Activated T-helper 9 cell treated with anti-CD3 and anti-CD28 coated beads, Interleukin-2, amount 50 U/mL, for 16 hours (primary cell): ENCODE results near the gene KBTBD4.
"Not testable (repeated sequence)": the region's sequence is repeated elsewhere in the genome, so short reads cannot be mapped to it uniquely, and the experiment has no call there.

ENCODE experiments used
- DNase-seq: peaks from one replicate; pipeline ENCODE4 v3.0.0-alpha.2; 2020; ENCODE audit warnings: low read depth

KBTBD4 gene

DNA sequence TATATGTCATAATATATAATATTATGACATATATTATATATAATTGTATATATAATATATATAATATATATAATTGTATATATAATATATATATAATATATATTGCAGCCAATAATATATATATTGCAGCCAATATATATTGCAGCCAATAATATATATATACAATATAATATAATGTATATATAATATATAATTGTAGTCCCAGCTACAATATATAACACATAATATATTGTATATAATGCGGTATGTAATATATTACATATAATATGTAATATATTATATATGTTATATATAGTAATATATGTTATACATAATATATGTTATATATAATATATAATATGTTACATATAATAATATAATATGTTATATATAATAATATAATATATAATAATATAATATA, 20.1 kb downstream of the KBTBD4 start:
- DNase-seq, result no peak

DNA sequence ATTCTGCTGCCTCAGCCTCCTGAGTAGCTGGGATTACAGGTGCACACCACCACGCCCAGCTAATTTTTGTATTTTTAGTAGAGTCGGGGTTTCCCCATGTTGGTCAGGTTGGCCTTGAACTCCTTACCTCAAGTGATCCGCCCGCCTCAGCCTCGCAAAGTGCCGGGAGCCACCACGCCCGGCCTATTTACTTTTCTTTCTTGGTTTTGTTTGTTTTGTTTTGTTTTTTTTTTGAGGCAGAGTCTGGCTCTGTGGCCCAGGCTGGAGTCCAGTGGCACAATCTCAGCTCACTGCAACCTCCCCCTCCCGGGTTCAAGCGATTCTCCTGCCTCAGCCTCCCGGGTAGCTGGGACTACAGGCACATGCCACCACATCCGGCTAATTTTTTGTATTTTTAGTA, 21.8 kb downstream of the KBTBD4 start:
- DNase-seq, result not testable (repeated sequence)

DNA sequence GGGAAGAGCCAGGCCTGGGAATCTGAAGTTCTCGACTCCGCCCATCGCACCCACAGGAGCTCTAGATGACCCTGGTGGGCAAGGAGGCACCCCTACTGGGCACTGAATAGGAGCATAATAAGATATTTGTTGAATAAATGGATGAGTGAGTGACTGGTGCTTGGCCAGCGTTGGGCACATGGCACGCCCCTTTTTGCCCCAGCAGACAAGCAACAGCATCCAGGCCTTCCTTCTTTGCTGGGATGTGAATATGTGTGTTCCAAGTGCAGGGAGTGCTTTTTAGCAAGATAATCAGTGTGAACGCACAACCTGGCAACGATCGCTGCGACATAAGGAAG, 25.4 kb downstream of the KBTBD4 start:
- no peak for DNase-seq

DNA sequence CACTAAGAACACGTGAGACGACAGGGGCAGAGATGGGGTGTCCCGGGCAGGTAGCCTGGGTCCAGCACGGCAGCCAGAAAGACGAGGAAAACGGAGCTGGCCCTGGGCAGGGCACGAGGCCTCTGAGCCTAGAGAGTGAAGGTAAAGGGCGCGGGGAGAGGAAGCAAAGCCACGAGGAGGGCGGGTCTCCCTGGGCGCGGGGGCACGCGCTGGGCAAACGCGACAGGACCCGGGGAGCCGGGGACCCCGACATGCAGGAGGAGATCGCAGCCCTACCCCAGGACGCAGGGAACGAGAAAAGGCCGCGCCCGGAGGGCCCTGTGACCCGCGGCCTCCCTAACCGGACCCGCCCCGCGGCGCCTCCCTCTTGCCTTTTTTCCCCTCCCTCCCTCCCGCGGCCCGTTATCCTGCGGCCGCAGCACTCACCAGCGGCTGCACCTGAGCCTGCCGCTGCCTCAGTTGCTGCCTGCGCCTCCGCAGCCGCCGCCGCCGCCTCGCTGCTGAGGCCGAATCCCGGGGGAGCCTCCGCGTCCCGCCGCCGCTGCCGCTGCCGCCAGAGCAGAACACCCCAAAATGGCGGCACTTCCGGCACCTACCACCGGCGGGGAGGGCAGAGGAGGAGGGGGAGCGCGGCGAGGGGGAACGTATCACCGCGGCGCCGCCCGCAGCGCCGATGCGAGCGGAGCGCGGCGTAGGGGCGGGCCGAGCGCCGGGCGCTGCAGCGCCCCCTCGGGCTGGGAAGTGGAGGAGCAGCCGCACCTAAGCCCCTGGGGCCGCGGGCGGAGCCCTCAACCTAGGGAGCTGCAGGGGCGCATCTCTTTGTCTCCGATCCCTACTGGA, 26.0 kb downstream of the KBTBD4 start, which contains the start of gene CELF1:
CELF1 (minus strand) TSS at position 567 of the 840 bp plus-strand sequence. CDS start 53,609 bp downstream, outside the sequence.
- DNase-seq, result peak; percentile 90

DNA sequence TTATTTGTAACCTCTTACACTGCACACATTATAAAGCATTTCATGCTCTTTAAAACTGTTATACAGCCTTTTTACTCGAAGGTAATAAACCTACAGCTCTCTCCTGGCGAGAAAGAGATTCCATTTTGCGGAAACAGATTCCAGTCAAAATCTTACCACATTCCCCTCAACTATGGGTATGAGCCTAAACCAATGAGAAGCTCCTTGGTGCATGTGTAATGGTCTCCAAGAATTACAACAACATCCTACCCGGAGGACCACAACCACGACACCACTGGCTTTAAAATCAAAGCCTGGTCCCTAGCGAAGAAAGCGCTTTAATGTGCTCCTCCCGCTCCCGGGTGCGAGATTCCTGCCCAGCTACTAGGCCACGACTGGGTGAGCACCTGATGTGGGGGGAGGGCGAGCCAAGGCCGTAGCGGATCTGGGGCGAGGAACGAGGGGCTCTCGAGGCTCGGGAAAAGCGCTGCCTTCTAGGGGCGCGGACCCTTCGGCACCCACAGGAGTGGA, 26.7 kb downstream of the KBTBD4 start:
- no peak for DNase-seq

- DNase-seq, result no peak
These were observed 27.7 kb downstream of the KBTBD4 start for GRCh38 chr11:47551086-47551485.

- no peak for DNase-seq
These were observed 28.3 kb downstream of the KBTBD4 start for GRCh38 chr11:47550288-47551047.

DNA sequence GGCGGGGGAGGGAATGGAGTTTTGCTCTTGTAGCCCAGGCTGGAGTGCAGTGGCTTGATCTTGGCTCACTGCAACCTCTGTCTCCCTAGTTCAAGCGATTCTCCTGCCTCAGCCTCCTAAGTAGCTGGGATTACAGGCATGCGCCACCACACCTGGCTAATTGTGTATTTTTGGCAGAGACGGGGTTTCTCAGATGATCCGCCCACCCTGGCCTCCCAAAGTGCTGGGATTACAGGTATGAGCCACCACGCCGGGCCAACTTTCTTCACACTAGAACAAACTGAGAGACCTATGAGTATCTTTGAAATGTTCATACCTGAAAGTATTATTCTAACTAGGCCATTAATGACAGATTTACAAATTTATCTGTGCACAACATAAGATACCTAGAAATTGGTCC, 32.5 kb downstream of the KBTBD4 start:
- not testable (repeated sequence) for DNase-seq

DNA sequence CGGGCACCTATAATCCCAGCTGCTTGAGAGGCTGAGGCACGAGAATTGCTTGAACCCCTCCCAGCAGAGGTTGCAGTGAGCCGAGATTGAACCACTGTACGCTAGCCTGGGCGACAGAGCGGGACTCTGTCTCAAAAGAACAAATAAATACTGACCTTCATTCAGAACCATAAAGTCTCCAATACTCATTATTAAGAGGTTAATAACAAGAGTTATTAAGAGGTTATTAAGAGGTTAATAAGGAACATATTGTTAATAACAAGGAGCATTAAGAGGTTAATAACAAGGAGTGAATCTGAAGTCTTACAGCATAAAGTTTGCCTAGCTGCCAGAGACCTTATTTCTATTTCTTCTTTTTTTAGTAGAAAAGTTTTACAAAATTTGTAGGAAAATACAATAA, 33.5 kb downstream of the KBTBD4 start:
- no peak for DNase-seq

GRCh38 chr11:47541070-47541469, 37.7 kb downstream of the KBTBD4 start:
- DNase-seq, result no peak

- no peak for DNase-seq
These were observed 39.1 kb downstream of the KBTBD4 start for GRCh38 chr11:47539681-47540039.

DNA sequence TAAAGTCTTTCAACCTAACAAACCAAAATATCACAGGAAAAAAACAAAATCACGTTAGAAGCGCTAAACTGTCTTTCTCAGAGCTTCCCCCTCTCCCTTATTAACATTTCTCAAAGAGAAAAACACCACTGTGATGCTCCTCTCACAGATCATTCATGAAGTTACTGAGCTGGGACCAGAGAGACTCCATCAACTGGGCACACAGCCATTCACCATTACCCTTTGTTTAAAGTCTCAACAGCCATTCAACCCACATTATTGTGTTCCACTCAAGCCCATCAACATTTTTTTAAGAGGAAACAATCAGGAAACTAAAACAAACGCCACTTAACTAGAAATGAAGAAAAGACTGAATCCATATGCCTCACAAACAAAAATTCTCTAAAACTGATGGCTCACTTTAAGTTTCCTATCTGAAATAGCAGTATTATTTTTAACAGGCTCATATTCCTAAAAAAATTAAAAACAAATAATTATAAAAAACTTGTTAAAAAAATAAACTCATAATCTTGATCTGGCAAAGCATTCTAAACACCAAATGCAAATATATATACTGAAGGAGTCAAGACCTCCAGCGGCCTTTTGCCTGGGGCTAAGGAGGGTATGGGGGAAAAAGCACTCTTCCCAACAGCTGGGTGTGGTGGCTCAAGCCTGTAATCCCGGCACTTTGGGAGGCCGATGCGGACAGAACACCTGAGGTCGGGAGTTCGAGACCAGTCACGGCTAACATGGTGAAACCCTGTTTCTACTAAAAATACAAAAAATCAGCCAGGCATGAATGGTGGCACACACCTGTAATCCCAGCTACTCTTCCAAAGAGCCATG, 39.8 kb downstream of the KBTBD4 start:
- no peak for DNase-seq

DNA sequence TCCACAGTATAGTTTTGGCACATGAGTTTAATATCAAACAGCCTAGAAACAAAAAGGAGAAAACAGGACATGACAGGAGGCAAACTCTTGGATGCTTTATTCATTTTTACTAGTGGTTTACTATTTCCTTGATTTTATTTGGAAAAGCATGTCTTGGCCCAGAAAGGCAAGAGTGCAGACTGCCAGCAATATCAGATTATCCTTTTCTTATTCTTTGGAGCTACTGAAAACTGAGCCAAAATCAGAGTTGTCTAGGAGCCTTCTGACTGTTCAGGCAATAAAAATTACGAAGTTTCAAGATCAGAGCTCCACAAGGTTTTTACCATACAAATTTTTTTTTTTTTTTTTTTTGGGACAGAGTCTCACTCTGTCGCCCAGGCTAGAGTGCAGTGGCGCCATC, 41.9 kb downstream of the KBTBD4 start:
- DNase-seq, result no peak

- no peak for DNase-seq
These were observed 44.0 kb downstream of the KBTBD4 start for GRCh38 chr11:47534704-47535251.

DNA sequence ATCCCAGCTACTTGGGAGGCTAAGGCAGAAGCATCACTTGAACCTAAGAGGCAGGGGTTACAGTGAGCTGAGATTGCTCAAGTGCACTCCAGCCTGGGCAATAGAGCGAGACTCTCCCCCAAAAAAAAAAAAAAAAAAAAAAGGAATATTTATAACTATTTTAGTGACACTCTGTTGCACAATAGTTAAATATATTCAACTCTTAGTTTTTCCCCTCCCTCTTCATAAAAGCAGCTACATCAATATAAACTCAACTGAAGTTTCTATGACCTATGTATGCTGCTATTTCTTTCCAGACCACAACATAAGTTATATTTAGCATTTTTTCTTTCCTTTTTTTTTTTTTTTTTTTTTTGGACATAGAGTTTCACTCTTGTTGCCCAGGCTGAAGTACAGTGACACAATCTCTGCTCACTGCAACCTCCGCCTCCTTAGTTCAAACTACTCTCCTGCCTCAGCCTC, 45.0 kb downstream of the KBTBD4 start:
- no peak for DNase-seq

DNA sequence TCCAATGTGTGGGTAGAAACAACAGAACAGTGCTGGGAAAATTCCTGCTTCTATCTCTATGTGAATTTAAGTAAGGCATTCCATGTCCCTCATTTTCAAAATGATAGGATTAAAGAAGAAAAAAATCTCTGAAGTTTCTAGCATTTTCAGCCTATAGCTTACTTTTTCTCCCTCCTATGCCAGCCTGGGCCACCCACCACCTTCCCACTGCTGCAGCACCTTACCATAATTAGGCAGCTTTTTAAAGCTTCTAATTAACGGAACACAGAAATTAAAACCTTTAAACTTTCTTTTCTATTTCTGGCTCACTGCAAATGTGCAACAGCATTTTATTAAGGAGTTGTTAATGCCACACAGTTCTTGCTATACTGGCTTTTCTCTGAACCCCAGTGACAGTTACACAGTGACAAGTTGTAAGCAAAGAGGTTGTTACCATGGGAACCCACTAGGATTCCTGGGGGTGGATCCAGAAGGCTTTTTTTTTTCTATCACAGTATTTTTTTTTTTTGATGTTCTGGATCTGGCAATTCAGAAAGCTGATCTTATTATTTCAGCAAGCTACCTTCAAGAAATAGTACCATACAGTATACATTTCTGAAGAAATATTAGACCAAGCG, 46.1 kb downstream of the KBTBD4 start:
- no peak for DNase-seq

GRCh38 chr11:47531666-47532065, 47.1 kb downstream of the KBTBD4 start:
- no peak for DNase-seq

DNA sequence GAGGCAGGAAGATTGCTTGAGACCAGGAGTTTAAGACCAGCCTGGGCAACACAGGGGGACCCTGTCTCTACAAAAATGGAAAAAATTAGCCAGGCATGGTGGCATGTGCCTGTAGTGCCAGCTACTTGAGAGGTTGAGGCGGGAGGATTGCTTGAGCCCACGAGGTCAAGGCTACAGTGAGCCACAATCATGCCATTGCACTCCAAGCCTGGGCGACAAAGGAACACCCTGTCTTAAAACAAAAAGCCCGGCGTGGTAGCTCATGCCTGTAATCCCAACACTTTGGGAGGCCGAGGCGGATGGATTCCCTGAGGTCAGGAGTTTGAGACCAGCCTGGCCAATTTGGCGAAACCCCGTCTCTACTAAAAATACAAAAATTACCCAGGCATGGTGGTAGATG, 48.0 kb downstream of the KBTBD4 start:
- DNase-seq, result not testable (repeated sequence)

DNA sequence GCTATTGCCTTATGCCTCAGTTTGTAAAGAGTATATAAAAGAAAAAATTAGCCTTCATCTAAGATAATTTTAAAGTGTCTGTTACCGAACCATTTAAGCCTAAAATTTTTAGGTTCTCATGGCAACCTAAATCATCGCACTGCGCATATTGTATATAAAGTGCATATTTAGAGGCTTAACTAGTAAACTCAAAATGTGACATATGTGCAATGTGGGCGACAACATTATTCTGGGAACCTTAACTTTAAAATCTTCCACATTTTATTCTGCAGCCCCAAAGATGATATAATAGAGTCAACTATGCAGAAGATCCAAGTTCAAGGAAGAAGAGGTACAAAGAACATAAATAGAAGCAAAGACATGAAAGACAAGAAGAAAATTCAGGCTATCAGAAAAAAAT, 48.8 kb downstream of the KBTBD4 start:
- DNase-seq, result no peak

GRCh38 chr11:47527186-47527585, 51.6 kb downstream of the KBTBD4 start:
- DNase-seq, result no peak

DNA sequence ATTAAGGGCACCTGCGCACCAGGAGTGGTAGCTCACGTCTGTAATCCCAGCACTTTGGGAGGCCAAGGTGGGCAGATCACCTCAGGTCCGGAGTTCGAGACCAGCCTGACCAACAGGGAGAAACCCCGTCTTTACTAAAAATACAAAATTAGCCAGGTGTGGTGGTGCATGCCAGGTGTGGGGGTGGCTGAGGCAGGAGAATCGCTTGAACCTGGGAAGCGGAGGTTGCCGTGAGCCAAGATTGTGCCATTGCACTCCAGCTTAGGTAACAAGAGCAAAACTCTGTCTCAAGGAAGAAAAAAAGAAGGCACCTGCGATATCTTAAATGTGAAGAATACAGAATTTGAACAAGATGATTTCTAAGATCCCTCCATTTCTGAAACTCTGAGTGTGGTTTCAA, 52.7 kb downstream of the KBTBD4 start:
- DNase-seq, result not testable (repeated sequence)
